LHCN-M2 (cell line): Measurements from ENCODE around the gene CSRP1. TPM values are rescaled to one million over a fixed set of nuclear protein-coding genes. Genes with fewer than 3 reads are reported as not detected.

Experiments
- DNase-seq: peaks from one replicate; pipeline ENCODE4 v3.0.0-alpha.2; 2012; ENCODE audit warnings: low read depth
- total RNA-seq: library from RNA; depleted of rRNA; stranded (reverse); fragments of >200 nt; gene quantifications from 2 replicates; pipeline ENCODE4 v1.2.3, GENCODE V29; 2014

The CSRP1 gene
- total RNA-seq, 1 experiment from 2014 or later, result 336 TPM

DNA sequence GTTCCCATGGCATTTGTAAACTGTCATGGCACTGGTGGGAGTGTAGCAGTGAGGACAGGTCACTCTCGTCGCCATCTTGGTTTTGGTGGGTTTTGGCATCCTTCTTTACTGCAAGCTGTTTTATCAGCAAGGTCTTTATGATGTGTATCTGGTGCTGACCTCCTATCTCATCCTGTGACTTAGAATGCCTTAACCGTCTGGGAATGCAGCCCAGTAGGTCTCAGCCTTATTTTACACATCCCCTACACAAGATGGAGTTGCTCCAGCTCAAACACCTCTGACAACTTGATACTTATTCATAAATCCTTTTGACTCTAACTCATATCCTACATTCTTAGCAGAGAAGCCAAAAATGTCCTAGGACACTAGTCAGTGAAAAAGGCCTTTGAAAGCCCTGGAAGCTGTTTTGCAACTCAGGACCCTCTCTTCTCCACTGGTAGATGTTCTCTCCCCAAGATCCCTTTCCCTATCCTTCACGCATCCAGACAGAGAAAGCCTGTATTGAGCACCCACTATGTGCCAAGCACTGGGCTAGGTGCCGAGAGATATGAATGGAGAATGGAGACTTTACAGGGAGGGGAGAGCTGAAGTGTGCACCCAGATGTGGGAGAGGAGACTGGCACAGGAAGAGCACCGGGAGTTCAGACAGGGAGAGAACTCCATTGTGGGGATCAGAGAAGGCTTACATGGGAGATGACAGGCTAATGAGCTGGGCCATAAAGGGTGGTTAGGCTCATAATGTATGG, 6.7 kb upstream of the CSRP1 start:
- no peak for DNase-seq

- peak; percentile 53 for DNase-seq
Observed at GRCh38 chr1:201511941-201512539, 5.1 kb upstream of the CSRP1 start.

GRCh38 chr1:201511396-201511940, 4.5 kb upstream of the CSRP1 start:
- no peak for DNase-seq

DNA sequence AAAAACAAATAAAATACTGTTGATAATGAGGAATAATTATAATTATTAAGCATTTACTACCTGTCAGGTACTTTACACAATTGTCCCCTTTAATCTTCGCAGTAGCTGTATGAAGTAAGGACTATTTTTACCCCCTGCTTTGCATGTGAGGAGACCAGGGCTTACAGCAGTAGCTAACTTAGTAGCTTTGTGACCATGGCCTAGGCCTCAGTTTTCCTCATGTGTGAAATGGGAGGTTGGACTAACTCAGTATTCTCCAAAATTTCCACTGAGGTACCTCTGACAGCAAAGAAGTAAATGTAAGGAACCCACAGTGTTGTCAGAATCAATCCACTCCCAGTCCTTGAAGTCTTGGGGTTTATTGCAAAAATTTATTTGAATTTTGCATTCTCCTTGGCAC, 3.8 kb upstream of the CSRP1 start:
- DNase-seq, result no peak

- no peak for DNase-seq
Observed at GRCh38 chr1:201509601-201510374, 2.9 kb upstream of the CSRP1 start.

GRCh38 chr1:201508809-201509208, 1.9 kb upstream of the CSRP1 start:
- no peak for DNase-seq

DNA sequence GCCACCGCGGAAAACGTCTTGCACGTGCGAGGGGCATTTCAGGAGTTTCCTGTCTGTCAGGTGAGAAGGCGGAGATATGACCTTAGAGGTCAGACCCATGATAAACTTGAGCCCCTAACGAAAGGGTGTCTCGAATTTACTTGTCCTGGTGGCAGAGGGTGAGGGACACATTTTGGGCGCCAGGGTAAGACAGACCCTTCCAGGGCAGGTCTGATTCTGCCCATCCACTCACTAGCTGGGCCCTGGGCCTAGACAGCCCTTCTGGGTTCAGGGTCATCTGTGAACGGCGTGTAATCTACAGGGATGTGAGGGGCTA, 395 bp upstream of the CSRP1 start:
- DNase-seq, result no peak

- DNase-seq, result no peak
Observed at GRCh38 chr1:201506092-201506491, 831 bp downstream of the CSRP1 start.

DNA sequence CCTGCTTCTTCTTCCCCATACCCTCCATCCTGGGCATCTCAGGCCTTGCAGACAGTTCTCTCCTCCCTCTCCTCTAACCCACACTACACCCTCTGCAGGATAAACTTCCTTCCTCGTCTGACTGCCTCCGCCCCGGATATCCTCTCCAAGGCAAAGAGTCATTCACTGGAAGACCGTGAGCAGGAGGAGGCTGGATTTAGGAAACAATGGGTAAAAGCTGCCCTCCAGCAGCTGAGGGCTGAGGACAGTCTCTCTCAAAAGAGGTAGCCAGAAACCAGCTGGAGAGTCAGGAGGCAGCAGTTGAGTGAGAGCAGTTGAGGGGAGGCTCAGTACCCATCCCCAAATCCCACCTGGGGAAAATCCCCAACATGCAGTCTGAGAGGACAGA, 1.4 kb downstream of the CSRP1 start:
- DNase-seq, result peak; percentile 63

DNA sequence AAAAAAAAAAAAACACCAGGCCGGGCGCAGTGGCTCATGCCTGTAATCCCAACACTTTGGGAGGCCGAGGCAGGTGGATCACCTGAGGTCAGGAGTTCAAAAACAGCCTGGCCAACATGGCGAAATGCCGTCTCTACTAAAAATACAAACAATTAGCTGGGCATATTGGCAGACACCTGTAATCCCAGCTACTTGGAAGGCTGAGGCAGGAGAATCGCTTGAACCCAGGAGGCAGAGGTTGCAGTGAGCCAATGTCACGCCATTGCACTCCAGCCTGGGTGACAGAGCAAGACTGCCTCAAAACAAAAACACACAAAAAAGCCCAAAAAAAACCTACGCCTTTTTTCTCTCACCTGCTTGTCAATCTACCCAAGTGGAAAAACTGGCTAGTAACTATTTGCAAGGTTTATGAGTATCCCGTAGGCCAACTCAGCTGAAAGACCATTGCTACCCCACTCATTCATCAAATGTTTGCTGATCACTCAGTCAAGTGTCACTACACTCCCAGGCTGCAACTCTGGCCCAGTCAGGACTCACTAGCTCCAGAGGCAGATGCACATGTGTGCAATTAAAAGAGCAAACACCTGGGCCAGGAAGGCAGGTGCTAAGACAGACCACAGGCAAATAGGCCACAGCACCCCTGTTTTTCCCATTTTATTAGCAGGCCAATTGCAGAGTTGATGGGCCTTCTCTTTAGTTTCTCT, 2.0 kb downstream of the CSRP1 start:
- no peak for DNase-seq

DNA sequence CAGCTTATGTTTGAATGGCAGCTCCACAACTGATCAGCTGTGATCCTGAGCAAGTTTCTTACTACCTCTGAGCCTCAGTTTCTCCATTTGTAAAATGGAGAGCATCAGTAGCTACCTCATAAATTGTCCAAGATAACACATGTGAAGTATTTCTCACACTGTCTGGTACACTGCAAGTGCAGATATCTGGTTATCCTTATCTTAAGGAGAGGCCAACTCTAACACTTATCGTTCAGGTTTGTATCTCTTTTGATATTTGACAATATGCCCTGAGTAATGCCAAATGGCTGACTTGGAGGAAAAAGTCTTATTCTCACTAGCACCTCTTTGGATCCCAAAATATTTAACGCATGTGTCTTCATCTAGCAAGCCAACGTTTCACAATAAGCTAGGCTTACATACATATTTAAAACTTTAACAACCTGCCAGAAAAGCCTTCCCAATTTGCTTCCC, 2.7 kb downstream of the CSRP1 start:
- DNase-seq, result no peak

GRCh38 chr1:201503397-201504176, 3.3 kb downstream of the CSRP1 start:
- peak; percentile 86 for DNase-seq

GRCh38 chr1:201502511-201502857, 4.4 kb downstream of the CSRP1 start:
- no peak for DNase-seq

DNA sequence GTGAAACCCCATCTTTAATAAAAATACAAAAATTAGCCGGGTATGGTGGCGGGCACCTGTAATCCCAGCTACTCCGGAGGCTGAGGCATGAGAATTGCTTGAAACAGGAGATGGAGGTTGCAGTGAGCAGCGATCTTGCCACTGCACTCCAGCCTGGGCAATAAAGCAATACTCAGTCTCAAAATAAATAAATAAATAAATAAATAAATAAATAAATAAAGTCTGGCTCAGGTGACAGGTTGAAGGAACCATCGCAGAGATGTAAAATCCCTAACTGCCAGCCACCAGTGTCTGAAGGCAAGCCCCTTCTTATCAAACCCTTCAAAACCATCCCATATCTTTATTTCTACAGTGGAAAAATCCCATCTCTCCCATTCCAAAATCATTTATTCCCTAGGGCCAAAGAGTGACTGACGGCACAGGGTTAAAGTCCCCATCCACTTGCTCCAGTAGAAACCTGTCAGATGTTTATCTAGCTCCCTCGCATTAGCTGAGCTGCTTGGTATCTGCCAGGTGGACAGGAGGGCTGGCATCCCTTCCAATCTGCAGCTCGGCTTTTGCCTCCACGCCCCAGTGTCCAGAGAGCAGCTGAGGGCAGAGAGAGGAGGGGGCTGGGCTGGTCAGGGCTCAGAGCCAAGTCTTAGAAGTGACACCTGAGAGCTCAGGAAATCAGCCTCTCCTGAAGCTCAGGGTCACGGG, 5.0 kb downstream of the CSRP1 start:
- no peak for DNase-seq

GRCh38 chr1:201501144-201501543, 5.8 kb downstream of the CSRP1 start:
- DNase-seq, result no peak

- no peak for DNase-seq
Observed at GRCh38 chr1:201500670-201501120, 6.2 kb downstream of the CSRP1 start.

DNA sequence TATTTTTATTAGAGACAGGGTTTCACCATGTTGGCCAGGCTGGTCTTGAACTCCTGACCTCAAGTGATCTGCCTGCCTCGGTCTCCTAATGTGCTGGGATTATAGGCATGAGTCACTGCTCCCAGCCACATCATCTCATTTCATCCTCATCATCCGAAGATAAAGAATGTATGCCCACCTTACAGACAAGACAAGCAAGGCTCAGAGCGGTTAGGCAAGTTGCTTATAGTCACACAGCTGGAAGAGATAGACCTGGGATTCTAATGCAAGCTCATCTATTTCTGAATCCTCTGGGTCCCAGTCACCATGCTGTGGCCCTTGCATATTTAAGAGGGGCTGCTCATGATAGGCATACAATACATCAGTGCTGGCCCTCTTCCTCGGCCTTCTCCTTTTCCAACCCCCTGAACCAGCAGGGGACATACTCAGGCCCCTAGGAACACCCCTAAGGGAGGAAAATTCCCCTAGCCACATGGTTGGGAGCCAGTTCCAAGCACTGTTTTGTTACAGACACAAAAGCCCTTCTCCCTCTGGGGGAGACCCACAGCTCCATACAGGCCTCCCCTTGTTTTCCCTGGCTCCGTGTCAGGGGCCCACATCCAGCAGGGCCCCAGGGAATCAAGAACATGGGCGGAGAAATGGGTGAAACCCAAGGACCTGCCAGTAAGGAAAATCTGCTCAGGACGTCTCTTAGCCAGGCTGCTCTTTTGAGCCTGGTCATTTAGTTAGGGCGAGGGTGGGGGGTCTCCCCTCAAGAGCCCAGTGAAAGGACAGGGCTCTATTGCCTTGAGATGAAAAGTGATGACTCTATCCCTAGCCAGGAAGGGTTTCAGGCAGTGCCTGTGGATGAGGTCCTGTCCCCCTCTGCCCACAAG, 6.9 kb downstream of the CSRP1 start:
- DNase-seq, result no peak

GRCh38 chr1:201499191-201499590, 7.7 kb downstream of the CSRP1 start:
- no peak for DNase-seq

DNA sequence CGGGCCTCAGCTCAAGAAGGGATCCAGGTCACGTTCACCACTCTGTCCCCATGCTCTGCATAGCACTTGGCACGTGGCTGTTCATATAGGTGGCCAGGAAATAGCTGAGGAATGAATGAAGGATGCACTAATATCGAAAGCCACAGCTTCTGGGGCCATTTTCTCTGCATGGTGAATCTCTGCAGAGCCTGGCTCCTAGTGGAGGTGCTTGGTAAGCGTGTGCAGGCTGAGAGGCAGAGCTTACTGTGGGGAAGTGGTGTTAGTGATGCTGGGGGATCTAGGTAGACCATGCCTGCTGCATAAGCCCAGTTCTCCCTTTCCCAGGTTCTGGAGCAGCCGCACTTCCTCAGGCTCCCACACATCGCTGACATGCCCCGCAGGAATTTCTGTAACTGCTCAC, 8.3 kb downstream of the CSRP1 start:
- DNase-seq, result no peak
